SK-N-SH treated with all-trans-retinoic acid at 6 μM for 48 hours (cell line): ENCODE measurements around the gene SIL1.

Experiments
- ATAC-seq: fragments of 200-7000 bp; cut with Tn5 transposase; 3 replicates; pipeline ENCODE4 v1.9.1; 2020; ENCODE audit warnings: mild to moderate bottlenecking, moderate library complexity
- ARNTL ChIP-seq: fragments of 450-650 bp; formaldehyde crosslinking; IDR thresholded peaks from 2 replicates; pipeline ENCODE4 v1.5.0; 2020; ENCODE audit warnings: low read depth, mild to moderate bottlenecking, moderate library complexity, borderline replicate concordance
- BACH2 ChIP-seq: fragments of 250-450 bp; sonication (Bioruptor Pico); IDR thresholded peaks from 2 replicates; pipeline ENCODE4 v1.9.0; 2021; ENCODE audit warnings: mild to moderate bottlenecking, borderline replicate concordance
- CSDC2 ChIP-seq: fragments of 250-450 bp; sonication (Bioruptor Pico); IDR thresholded peaks from 2 replicates; pipeline ENCODE4 v1.5.0; 2020; ENCODE audit warnings: mild to moderate bottlenecking, moderate library complexity
- CSRNP3 ChIP-seq: fragments of 250-450 bp; sonication (Bioruptor Pico); IDR thresholded peaks from 2 replicates; pipeline ENCODE4 v1.5.1; 2021; ENCODE audit warnings: mild to moderate bottlenecking, moderate library complexity
- ESRRG ChIP-seq: fragments of 250-450 bp; sonication (Bioruptor Pico); IDR thresholded peaks from 2 replicates; pipeline ENCODE4 v1.6.1; 2021; ENCODE audit warnings: mild to moderate bottlenecking
- GLIS3 ChIP-seq: fragments of 250-450 bp; sonication (Bioruptor Pico); IDR thresholded peaks from 2 replicates; pipeline ENCODE4 v1.5.0; 2020; ENCODE audit warnings: mild to moderate bottlenecking, moderate library complexity
- OSR1 ChIP-seq: fragments of 250-450 bp; sonication (Bioruptor Pico); IDR thresholded peaks from 2 replicates; pipeline ENCODE4 v1.8.0; 2022; ENCODE audit warnings: moderate library complexity, mild to moderate bottlenecking, inconsistent platforms
- POU6F1 ChIP-seq: fragments of 250-450 bp; sonication (Bioruptor Pico); IDR thresholded peaks from 2 replicates; pipeline ENCODE4 v1.8.0; 2021; ENCODE audit warnings: low read depth, mild to moderate bottlenecking, moderate library complexity, borderline replicate concordance
- PPARA ChIP-seq: fragments of 250-450 bp; sonication (Bioruptor Pico); IDR thresholded peaks from 2 replicates; pipeline ENCODE4 v1.5.0; 2020; ENCODE audit warnings: mild to moderate bottlenecking, borderline replicate concordance
- RARB ChIP-seq: fragments of 250-450 bp; sonication (Bioruptor Pico); IDR thresholded peaks from 2 replicates; pipeline ENCODE4 v1.8.0; 2021; ENCODE audit warnings: mild to moderate bottlenecking, moderate library complexity
- SNAI2 ChIP-seq: fragments of 250-450 bp; sonication (Bioruptor Pico); IDR thresholded peaks from 2 replicates; pipeline ENCODE4 v1.5.0; 2020; ENCODE audit warnings: mild to moderate bottlenecking, moderate library complexity
- TCF4 ChIP-seq: fragments of 250-450 bp; sonication (Bioruptor Pico); IDR thresholded peaks from 2 replicates; pipeline ENCODE4 v1.8.0; 2021; ENCODE audit warnings: mild to moderate bottlenecking, moderate library complexity, borderline replicate concordance
- TSHZ2 ChIP-seq: fragments of 250-450 bp; sonication (Bioruptor Pico); IDR thresholded peaks from 2 replicates; pipeline ENCODE4 v1.5.0; 2020; ENCODE audit warnings: mild to moderate bottlenecking, moderate library complexity
- ZC3H10 ChIP-seq: fragments of 250-450 bp; sonication (Bioruptor Pico); IDR thresholded peaks from 2 replicates; pipeline ENCODE4 v1.5.1; 2021; ENCODE audit warnings: mild to moderate bottlenecking, moderate library complexity
- ZFP3 ChIP-seq: fragments of 250-450 bp; sonication (Bioruptor Pico); IDR thresholded peaks from 2 replicates; pipeline ENCODE4 v1.5.0; 2020; ENCODE audit warnings: mild to moderate bottlenecking, moderate library complexity
- ZFP30 ChIP-seq: fragments of 450-650 bp; formaldehyde crosslinking; IDR thresholded peaks from 2 replicates; pipeline ENCODE4 v1.5.0; 2022; ENCODE audit warnings: mild to moderate bottlenecking, moderate library complexity
- ZNF70 ChIP-seq: fragments of 450-650 bp; formaldehyde crosslinking; IDR thresholded peaks from 2 replicates; pipeline ENCODE4 v1.5.0; 2020; ENCODE audit warnings: mild to moderate bottlenecking, moderate library complexity
- ZNF8 ChIP-seq: fragments of 450-650 bp; formaldehyde crosslinking; IDR thresholded peaks from 2 replicates; pipeline ENCODE4 v1.5.0; 2020; ENCODE audit warnings: mild to moderate bottlenecking, moderate library complexity
- TF ChIP-seq, protein P1 (sequence below): fragments of 250-450 bp; sonication (Bioruptor Pico); IDR thresholded peaks from 2 replicates; pipeline ENCODE4 v1.5.1; 2020; ENCODE audit warnings: low read depth, mild to moderate bottlenecking, moderate library complexity

Gene SIL1

DNA sequence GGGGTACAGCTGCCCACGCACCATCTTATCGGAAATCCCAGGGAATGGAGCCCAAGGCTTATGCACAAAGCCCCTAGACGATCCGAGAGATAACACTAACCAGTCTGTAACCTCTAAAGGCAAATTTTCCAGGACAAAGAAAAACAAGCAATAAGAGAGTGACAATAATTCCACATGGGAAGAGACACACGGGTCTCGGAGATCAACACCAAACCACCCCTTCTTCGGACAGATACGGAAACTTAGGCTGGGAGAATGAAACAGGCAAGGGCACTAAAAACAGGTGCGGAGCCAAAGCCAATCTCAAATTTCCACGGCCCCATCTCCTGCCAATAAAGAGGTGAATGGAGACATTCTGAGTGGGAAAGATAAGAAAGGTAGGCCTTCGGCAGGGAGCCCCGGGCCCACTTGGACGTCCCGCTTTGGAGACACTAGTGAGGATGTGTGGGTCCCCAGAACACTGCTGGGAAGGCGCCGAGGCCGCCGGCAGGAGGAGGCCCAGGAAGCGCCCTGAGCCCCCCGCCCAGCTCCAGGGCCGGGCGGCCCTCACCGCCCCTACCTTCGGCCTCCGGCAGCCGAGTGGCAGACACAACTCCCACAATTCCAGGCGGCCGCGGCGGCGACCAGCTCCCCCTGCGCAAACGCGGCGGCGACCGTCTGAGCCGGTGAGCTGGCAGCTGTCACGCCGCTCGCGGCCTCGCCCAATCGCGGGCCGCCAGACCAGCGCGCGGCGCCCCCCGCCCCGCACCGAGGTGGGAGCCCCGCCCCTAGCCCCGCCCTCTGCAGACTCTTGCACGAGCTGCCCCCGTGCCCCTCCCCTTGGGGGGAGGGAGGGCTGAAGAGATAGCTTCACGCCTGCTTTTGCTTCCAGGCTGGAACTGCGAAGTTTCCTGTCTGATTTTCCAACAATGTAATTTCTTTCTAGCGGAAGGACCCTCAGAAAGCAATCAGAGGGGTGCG is at the start of gene SIL1:
SIL1 (minus strand) TSS at position 659 of the 960 bp plus-strand sequence. CDS start 70,525 bp downstream, outside the sequence.
- ATAC-seq, result peak; percentile 100
- TF ChIP-seq TSHZ2 (CRISPR knock-in tag) (0 out of 2 replicates have a peak, but pooled peaks have one; percentile 30), BACH2 (no peak)

DNA sequence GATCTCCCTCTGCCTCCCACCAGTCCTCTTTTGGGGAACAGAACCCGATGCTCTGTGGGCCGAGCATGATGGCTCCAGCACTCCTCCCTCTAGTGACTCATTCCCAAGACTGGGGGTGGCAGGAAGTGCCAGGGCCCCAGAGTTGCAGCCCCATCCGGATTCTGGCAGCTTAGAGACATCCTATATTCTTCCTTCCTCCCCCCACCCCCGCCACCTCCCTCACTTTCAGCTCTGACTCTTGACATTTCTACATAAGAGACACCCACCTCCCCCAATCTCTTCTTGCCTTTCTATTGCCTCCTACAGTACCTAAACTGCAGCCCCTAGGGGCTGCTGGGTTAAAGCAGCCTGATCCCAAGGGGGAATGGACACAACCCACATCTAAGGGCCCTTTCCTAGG is 48.2 kb upstream of the SIL1 start:
- TF ChIP-seq TCF4 (CRISPR knock-in tag), result no peak
- TF ChIP-seq ZFP3 (CRISPR knock-in tag), result no peak
- TF ChIP-seq, protein P1, sequence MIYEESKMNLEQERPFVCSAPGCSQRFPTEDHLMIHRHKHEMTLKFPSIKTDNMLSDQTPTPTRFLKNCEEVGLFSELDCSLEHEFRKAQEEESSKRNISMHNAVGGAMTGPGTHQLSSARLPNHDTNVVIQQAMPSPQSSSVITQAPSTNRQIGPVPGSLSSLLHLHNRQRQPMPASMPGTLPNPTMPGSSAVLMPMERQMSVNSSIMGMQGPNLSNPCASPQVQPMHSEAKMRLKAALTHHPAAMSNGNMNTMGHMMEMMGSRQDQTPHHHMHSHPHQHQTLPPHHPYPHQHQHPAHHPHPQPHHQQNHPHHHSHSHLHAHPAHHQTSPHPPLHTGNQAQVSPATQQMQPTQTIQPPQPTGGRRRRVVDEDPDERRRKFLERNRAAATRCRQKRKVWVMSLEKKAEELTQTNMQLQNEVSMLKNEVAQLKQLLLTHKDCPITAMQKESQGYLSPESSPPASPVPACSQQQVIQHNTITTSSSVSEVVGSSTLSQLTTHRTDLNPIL, result no peak
- TF ChIP-seq SNAI2 (CRISPR knock-in tag), result no peak
- TF ChIP-seq ESRRG (CRISPR knock-in tag), result no peak
- no peak for TF ChIP-seq GLIS3
- no peak for TF ChIP-seq TSHZ2 (CRISPR knock-in tag)
- TF ChIP-seq ZNF8, result no peak
- peak; percentile 90 for ATAC-seq

DNA sequence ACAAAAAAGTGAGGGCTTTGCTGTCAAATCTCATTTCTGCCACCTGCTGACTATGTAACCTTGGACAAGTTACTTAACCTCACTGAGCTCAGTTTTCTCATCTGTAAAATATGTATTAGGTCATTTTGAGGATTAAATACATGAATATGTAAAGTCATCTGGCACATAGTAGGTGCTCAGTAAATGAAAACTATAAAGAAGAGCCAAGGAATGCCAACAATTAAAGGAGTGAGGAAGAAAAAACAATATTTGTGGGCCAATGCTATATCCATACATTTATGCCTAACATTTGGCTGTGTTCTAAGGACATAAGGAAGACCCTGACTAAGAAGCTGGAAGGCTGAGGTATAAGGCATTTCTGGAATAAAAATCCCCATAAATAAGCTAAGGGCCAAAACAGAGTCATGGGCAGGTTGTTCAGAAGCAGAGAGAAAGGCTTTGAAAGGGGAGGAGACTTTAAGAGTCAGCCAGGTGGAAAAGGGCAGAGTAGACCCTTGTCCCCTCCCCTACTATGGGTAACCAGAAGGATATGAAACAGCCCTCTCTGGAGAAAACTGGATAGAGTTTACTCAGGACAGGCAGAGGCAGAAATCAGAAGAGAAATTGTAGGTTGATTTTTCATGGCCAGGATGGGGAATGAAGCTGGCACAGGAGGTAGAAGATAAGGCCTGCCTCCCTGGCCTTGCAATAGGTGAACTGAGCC is 47.6 kb upstream of the SIL1 start:
- ATAC-seq, result no peak; the same call in 2 of the 3 replicates
- TF ChIP-seq ZC3H10, result no peak
- TF ChIP-seq ESRRG (CRISPR knock-in tag), result no peak

- no peak for ATAC-seq
- TF ChIP-seq CSDC2 (no peak), ZFP30 (no peak), ZFP3 (CRISPR knock-in tag) (no peak), ZNF70 (CRISPR knock-in tag) (no peak), BACH2 (no peak), PPARA (CRISPR knock-in tag) (no peak), TSHZ2 (CRISPR knock-in tag) (no peak), RARB (no peak), POU6F1 (CRISPR knock-in tag) (no peak), ARNTL (CRISPR knock-in tag) (no peak), CSRNP3 (CRISPR knock-in tag) (no peak), OSR1 (CRISPR knock-in tag) (no peak), SNAI2 (CRISPR knock-in tag) (no peak)
- TF ChIP-seq, protein P1, result no peak
These were observed 45.3 kb upstream of the SIL1 start for GRCh38 chr5:139243425-139243970.
